GM12878 (cell line): ENCODE results near the gene SIRT2. TPM values are rescaled to one million over a fixed set of nuclear protein-coding genes. Genes with fewer than 3 reads are reported as not detected.

Experiments used
- ATAC-seq: fragments of 200-7000 bp; cut with Tn5 transposase; 3 replicates; pipeline ENCODE4 v1.9.1; 2020; ENCODE audit warnings: mild to moderate bottlenecking, moderate library complexity
- BruUV-seq: library from RNA; stranded (reverse); fragments of 400-500 nt; replicated peaks from 2 replicates; lab custom pipeline; 2021; lab: Mats Ljungman, UMichigan
- CTCF ChIA-PET: fragments of 300-600 bp; sonication (Branson Sonifier 250); formaldehyde crosslinking; extraction: SDS; loops from one replicate; lab custom pipeline; 2021; ENCODE audit warnings: inconsistent platforms; lab: Yijun Ruan, JAX
- POLR2A ChIA-PET: fragments of 350-600 bp; formaldehyde crosslinking; extraction: SDS; loops from one replicate; lab custom pipeline; 2021; ENCODE audit warnings: inconsistent platforms; lab: Charles Lee
- RAD21 ChIA-PET: fragments of 300-600 bp; sonication (Branson Sonifier 250); formaldehyde crosslinking; loops from one replicate; lab custom pipeline; 2023; ENCODE audit warnings: antibody characterized with exemption; ENCODE audit not compliant: unreplicated experiment; lab: Charles Lee
- SMC1A ChIA-PET: fragments of 300-600 bp; sonication (Branson Sonifier 250); formaldehyde crosslinking; loops from one replicate; lab custom pipeline; 2023; ENCODE audit not compliant: unreplicated experiment, uncharacterized antibody; lab: Charles Lee
- DNase-seq: peaks from one replicate; pipeline ENCODE4 v3.0.0-alpha.2; 2011; ENCODE audit warnings: low read depth, low spot score
- FAIRE-seq: peaks from 3 replicates; lab custom pipeline; 2011; peaks lifted over from hg19 to GRCh38; lab: Jason Lieb, UNC
- H2AFZ ChIP-seq: 2 replicates; pipeline ENCODE4 v1.6.0; 2011; ENCODE audit warnings: low read depth, low read length, control low read depth; ENCODE audit not compliant: control insufficient read depth
- H3K27ac ChIP-seq: 2 replicates; pipeline ENCODE4 v1.5.1; 2011; ENCODE audit warnings: control low read depth; ENCODE audit not compliant: control insufficient read depth, insufficient read depth
- H3K27me3 ChIP-seq, 2 experiments: replicated peaks in 1 of 2; 2 replicates each; pipeline versions ENCODE4 v1.6.0 to v1.6.1; 2011; ENCODE audit warnings: low read length in 1 of 2; ENCODE audit not compliant: control insufficient read depth in 2 of 2, insufficient read depth in 2 of 2
- H3K36me3 ChIP-seq, 2 experiments: 2 replicates each; pipeline ENCODE4 v1.5.1; 2011; ENCODE audit warnings: low read length in 1 of 2; ENCODE audit not compliant: control insufficient read depth in 2 of 2, insufficient read depth in 2 of 2
- H3K4me1 ChIP-seq: 2 replicates; pipeline ENCODE4 v1.6.1; 2011; ENCODE audit warnings: mild to moderate bottlenecking, low read length, moderate library complexity, mixed read lengths; ENCODE audit not compliant: control insufficient read depth, insufficient read depth
- H3K4me2 ChIP-seq: 2 replicates; pipeline ENCODE4 v1.6.0; 2011; ENCODE audit warnings: control low read depth; ENCODE audit not compliant: control insufficient read depth, insufficient read depth
- H3K4me3 ChIP-seq: fragments of 200-600 bp; sonication (generic); 2 replicates; pipeline ENCODE4 v1.5.1; 2016
- H3K79me2 ChIP-seq: 2 replicates; pipeline ENCODE4 v1.6.0; 2011; ENCODE audit warnings: low read length; ENCODE audit not compliant: control insufficient read depth, insufficient read depth
- H3K9ac ChIP-seq: 2 replicates; pipeline ENCODE4 v1.8.0; 2011; ENCODE audit warnings: low read length, control low read depth, mixed read lengths; ENCODE audit not compliant: control insufficient read depth, insufficient read depth
- H3K9me3 ChIP-seq: replicated peaks from 3 replicates; pipeline ENCODE4 v1.5.1; 2011; ENCODE audit warnings: mild to moderate bottlenecking, low read length; ENCODE audit not compliant: control insufficient read depth, insufficient read depth
- H4K20me1 ChIP-seq: 2 replicates; pipeline ENCODE4 v1.6.0; 2011; ENCODE audit not compliant: control insufficient read depth, insufficient read depth
- BHLHE40 ChIP-seq, 2 experiments: fragments of 450-650 bp in 1 of 2; IDR thresholded peaks; 2 replicates each; pipeline ENCODE4 v1.6.1; 2011 to 2017; ENCODE audit warnings: low read depth in 2 of 2, borderline replicate concordance in 1 of 2, improper control_type of control experiment in 1 of 2, low read length in 1 of 2, mild to moderate bottlenecking in 1 of 2
- CHD2 ChIP-seq: IDR thresholded peaks from 2 replicates; pipeline ENCODE4 v1.6.1; 2011; ENCODE audit warnings: low read depth, low read length, improper control_type of control experiment, borderline replicate concordance
- DPF2 ChIP-seq: fragments of 450-650 bp; IDR thresholded peaks from 2 replicates; pipeline ENCODE4 v1.6.1; 2017; ENCODE audit warnings: mild to moderate bottlenecking
- FOS ChIP-seq: IDR thresholded peaks from 3 replicates; pipeline ENCODE4 v1.6.1; 2011; ENCODE audit warnings: borderline replicate concordance; ENCODE audit not compliant: insufficient read length; ENCODE audit errors: extremely low read depth
- GATAD2B ChIP-seq: fragments of 450-650 bp; conservative IDR thresholded peaks from 2 replicates; pipeline ENCODE4 v1.6.1; 2017; ENCODE audit warnings: low read depth, mild to moderate bottlenecking, moderate library complexity
- IKZF2 ChIP-seq, 2 experiments: fragments of 450-650 bp; IDR thresholded peaks; 2 replicates each; pipeline ENCODE4 v1.6.1; 2017; ENCODE audit warnings: mild to moderate bottlenecking in 2 of 2, moderate library complexity in 2 of 2
- MEF2A ChIP-seq: IDR thresholded peaks from 2 replicates; pipeline ENCODE4 v1.6.1; 2011; ENCODE audit warnings: low read depth, mild to moderate bottlenecking, low read length, moderate library complexity; ENCODE audit not compliant: insufficient read depth
- MLLT1 ChIP-seq: fragments of 450-650 bp; IDR thresholded peaks from 2 replicates; pipeline ENCODE4 v1.6.1; 2016; ENCODE audit warnings: mild to moderate bottlenecking
- NRF1 ChIP-seq: conservative IDR thresholded peaks from 2 replicates; pipeline ENCODE4 v1.6.1; 2011; ENCODE audit warnings: mild to moderate bottlenecking, low read depth, low read length, improper control_type of control experiment
- PAX8 ChIP-seq: fragments of 450-650 bp; IDR thresholded peaks from 2 replicates; pipeline ENCODE4 v1.6.1; 2017; ENCODE audit warnings: mild to moderate bottlenecking, moderate library complexity
- TCF3 ChIP-seq: IDR thresholded peaks from 2 replicates; pipeline ENCODE4 v1.6.1; 2012; ENCODE audit warnings: low read depth, mild to moderate bottlenecking, low read length, borderline replicate concordance; ENCODE audit not compliant: insufficient read depth
- ZNF24 ChIP-seq: fragments of 450-650 bp; IDR thresholded peaks from 2 replicates; pipeline ENCODE4 v1.6.1; 2017; ENCODE audit warnings: antibody characterized with exemption, mild to moderate bottlenecking
- ZNF592 ChIP-seq: fragments of 450-650 bp; IDR thresholded peaks from 2 replicates; pipeline ENCODE4 v1.6.1; 2017; ENCODE audit warnings: mild to moderate bottlenecking, moderate library complexity
- WGBS: methylation state at CpG from one replicate; pipeline ENCODE4 v1.1.6; 2016; ENCODE audit warnings: low lambda C conversion rate; ENCODE audit not compliant: insufficient replicate concordance, insufficient coverage; ENCODE audit errors: missing lambda C conversion rate; 5-methylcytosine and 5-hydroxymethylcytosine counted together
- in situ Hi-C: fragments of 300-500 bp; cut with MboI; formaldehyde crosslinking; loops from 9 replicates; pipeline ENCODE4 v1.14.3; 2018; ENCODE audit warnings: mixed read lengths
- intact Hi-C: fragments of 100-400 bp; cut with micrococcal nuclease; formaldehyde crosslinking; loops from one replicate; pipeline ENCODE4 v1.14.2; 2022; ENCODE audit not compliant: unreplicated experiment
- polyA plus RNA-seq, 11 experiments: library from polyadenylated mRNA; depleted of rRNA in 4 of 11; unstranded in 6 of 11; stranded (reverse) in 5 of 11; fragments of >200 nt; fragmentation: Nextera tagmentation in 4 of 11; fragmentation: Illumina TruSeq in 1 of 11; extraction: Ambion mirVana in 4 of 11; extraction: Trizol in 1 of 11; gene quantifications; 1 replicate in 1 of 11; 2 replicates in 10 of 11; pipeline versions ENCODE4 v1.2.1 to v1.2.3, GENCODE V29; 2011 to 2016; ENCODE audit warnings: inconsistent platforms in 2 of 11, missing spikeins in 2 of 11, low read depth in 1 of 11
- total RNA-seq, 4 experiments: library from RNA; depleted of rRNA in 3 of 4; stranded (reverse); fragments of >200 nt in 3 of 4; fragmentation: Illumina TruSeq in 1 of 4; extraction: Trizol in 1 of 4; gene quantifications; 2 replicates each; pipeline versions ENCODE4 v1.2.1 to v1.2.3, GENCODE V29; 2013 to 2021

SIRT2 gene
- total and polyA plus RNA-seq, 10 of the 15 experiments (the other 5 are each of a cell fraction or from before 2014, with no cell fraction given) = 1.4 to 38.7 (median 24.1) TPM

DNA sequence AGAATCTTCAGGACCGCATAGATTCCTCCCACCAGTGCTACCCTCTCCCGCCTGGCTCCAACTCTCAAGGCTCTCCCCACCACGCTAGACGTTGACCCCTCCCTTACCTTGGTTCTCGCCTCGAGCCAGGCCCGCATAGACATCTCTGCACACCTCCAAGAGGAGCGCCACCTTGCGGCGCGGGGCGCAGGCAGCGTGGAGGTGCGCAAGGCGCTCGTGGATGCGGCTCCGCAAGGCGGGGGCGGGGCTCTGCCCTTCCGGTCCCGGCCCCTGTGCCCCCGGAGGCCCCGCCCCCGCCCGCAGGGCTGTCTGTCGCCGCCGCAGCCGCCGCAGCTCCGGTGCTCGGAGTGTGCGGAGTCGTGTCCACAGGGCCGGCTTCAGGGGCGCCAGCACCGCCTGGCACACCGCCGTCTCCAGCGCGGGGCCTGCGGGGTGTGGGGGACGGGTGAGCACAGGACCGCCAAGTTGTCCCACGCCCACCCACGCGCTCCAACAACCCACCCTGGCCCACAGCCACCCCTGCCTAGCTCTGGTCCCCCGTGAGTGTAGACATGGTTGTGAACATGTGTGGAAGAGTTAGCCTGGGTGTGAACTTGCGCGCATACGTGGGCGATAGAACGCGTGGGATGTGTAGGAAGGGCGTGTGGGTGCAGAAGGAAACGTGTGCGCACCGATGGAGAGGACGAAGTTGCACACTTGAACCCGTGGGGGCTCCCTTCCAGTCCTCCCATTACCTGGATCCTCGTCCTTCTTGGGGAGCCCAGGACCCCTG, 29.4 kb downstream of the SIRT2 start:
- H3K4me2 ChIP-seq = peak overlapping the region; percentile 96
- DNase-seq = no peak
- H3K9ac ChIP-seq = peak overlapping the region; percentile 48; the same call in 1 of the 2 replicates
- in situ Hi-C loops = loop anchor here (5.0 kb wide), 1 partner anchor 318 kb away; no protein-coding TSS in a partner anchor
- intact Hi-C loops = loop anchor here (5.0 kb wide), 1 partner anchor 62 kb away; the partner anchor contains the start of genes MRPS12 and SARS2
- ChIA-PET POLR2A (interaction anchor here (1.2 to 9.7 kb wide), 7 partner anchors 8 to 39 kb away, joined by 7 to 144 read pairs (median 12); partner anchors contain the start of genes ECH1, NFKBIB, RINL and SIRT2), CTCF (interaction anchor here (0.8 to 2.5 kb wide), 13 partner anchors 9 to 496 kb away, joined by 3 to 17 read pairs (median 7); partner anchors contain the start of genes ECH1, FAM98C, FBXO17 and RINL), RAD21 (interaction anchor here (0.6 to 4.3 kb wide), 14 partner anchors 9 to 467 kb away, joined by 3 to 34 read pairs (median 8); partner anchors contain the start of genes ECH1, FAM98C, HNRNPL and NFKBIB), SMC1A (interaction anchor here (0.8 to 4.6 kb wide), 15 partner anchors 8 to 467 kb away, joined by 3 to 39 read pairs (median 4); partner anchors contain the start of genes ECH1, FAM98C and RINL)
- ATAC-seq = peak; percentile 92
- peaks cover 24% of the 10 kb centered on the region for H3K4me1 ChIP-seq
- H3K36me3 ChIP-seq = peaks cover 0 to 4% of the 10 kb centered on the region in 2 experiments; a peak in 1 of 4 replicates
- H3K27me3 ChIP-seq = no peaks in the 10 kb centered on the region
- no peaks in the 10 kb centered on the region for H4K20me1 ChIP-seq
- H3K79me2 ChIP-seq = no peaks in the 10 kb centered on the region
- H3K4me3 ChIP-seq = peak overlapping the region; percentile 52; the same call in 1 of the 2 replicates
- peak overlapping the region; percentile 77 for H2AFZ ChIP-seq
- no peaks in the 10 kb centered on the region for H3K9me3 ChIP-seq
- peak; percentile 54 for FAIRE-seq
- no TSS peak for BruUV-seq
- 22% methylated on average over 47 of the region's 62 CpGs for WGBS
- peak overlapping the region; percentile 46; the same call in 1 of the 2 replicates for H3K27ac ChIP-seq
- TF ChIP-seq MEF2A = 0 out of 2 replicates have a peak, but pooled peaks have one; percentile 27
- TF ChIP-seq PAX8 = no peak
- TF ChIP-seq IKZF2 (IDR thresholded peaks at IDR 0.05) = peak; percentile 9 to 34; a peak in 1 of 4 replicates
- TF ChIP-seq TCF3 = no peak
- peak; percentile 86 for TF ChIP-seq ZNF592
- TF ChIP-seq BHLHE40 (IDR thresholded peaks at IDR 0.05; ENCODE audit: borderline replicate concordance in 1 of 2, low read depth in 2 of 2, low read length in 1 of 2) = peak; percentile 81 to 88
- TF ChIP-seq GATAD2B = peak; percentile 80; the same call in 1 of the 2 replicates
- TF ChIP-seq CHD2 = peak; percentile 65; the same call in 1 of the 2 replicates
- TF ChIP-seq FOS = no peak
- TF ChIP-seq ZNF24 = peak; percentile 49; the same call in 1 of the 2 replicates
- TF ChIP-seq NRF1 = peak; percentile 43; the same call in 1 of the 2 replicates
- no peak; the same call in 1 of the 2 replicates for TF ChIP-seq MLLT1
- TF ChIP-seq DPF2 = peak; percentile 69; the same call in 1 of the 2 replicates
